HG03432 (cell line): Measurements from ENCODE around the gene NOS1.

ENCODE experiments used
- ATAC-seq: cut with Tn5 transposase; IDR thresholded peaks from one replicate; pipeline ENCODE4 v1.9.1; 2021; ENCODE audit warnings: mild to moderate bottlenecking, moderate library complexity; ENCODE audit not compliant: unreplicated experiment

Gene NOS1

DNA sequence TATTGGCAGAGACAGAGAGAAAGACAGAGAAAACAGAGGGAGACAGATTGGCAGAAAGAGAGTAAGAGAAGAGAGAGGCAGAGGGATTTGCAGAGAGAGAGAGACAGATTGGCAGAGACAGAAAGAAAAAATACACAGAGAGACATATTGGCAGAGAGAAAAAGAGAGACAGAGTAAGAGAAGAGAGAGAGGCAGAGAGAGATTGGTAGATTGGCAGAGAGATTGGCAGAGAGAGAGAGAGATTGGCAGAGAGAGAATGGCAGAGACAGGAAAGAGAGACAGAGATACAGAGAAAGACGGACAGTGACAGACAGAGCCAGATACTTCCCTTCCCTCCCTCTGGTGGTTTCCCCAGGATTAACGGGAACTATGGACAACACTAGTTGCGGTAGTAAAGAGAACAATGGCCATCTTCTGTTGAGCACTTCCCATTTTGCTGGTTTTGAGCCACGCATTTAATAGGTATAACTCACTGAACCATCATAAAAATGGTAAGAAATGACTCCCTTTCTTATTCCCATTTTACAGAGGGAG is 2.6 kb upstream of the NOS1 start:
- no peak for ATAC-seq

DNA sequence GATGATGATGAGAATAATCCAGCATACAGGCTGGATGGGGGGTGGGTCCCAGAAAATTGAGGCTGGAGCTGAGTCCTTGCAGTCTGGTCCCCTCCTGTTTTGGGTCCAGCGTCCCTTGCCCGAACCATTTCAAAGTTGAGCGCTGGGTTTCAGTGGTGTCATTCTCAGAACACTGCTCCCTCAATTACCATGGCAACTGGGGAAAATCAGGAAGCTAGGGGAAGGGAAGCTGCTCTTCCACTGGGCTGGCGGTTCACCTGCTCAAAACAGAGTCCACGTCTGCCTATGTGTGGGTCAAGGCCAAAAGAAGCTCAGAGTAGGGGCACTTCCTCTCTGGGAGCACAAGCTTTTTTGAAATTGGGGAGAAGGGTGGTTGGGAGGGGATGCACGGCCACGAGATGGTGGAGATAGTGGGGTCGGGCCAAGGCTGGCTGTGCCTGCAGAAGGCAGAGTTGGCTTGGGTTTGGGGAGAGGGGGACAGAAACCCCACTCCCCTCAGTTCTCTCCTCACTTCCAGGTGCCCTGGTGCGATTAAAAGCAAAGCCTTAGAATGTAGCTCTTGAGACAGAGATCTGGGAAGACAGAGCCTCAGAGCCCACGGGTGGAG is 1.7 kb upstream of the NOS1 start:
- ATAC-seq: no peak

DNA sequence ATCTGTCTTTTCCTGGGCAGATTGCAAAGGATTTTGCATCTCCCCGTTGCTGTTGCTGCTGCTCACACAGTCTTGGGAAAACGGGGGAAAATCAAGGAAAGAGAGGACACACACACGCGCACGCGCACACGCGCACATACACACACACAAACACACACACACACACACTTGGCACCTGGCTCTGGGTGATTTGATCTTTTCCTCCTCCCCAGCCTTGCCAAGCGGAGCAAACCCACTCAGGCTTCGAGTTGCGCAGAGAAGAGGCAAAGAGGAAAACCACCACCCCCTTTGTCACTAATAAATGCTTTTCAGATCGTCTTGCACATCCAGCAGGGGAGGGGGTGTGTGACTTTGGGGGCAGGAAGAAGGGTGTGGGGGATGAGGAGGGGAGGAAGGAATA is 965 bp upstream of the NOS1 start:
- no peak for ATAC-seq

DNA sequence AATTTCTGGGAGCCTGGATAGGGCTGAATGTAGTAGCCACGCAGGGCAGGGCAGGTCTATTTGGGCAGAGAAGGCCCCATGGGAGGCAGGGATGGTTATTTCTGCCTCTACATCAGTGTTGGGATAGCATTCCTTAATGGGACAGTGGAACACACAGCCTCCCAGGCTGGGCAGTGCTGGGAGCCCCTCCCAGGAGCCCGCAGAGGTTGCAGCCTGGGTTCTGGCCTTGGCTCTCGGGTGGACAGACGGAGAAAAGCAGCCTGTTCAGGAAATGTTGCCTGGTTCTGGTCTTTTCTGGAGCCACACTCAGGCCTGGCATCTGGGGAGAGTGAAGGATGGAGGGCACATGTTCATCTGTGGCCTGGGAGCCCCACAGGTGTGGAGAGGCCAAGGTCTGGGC is 479 bp upstream of the NOS1 start:
- ATAC-seq: no peak

DNA sequence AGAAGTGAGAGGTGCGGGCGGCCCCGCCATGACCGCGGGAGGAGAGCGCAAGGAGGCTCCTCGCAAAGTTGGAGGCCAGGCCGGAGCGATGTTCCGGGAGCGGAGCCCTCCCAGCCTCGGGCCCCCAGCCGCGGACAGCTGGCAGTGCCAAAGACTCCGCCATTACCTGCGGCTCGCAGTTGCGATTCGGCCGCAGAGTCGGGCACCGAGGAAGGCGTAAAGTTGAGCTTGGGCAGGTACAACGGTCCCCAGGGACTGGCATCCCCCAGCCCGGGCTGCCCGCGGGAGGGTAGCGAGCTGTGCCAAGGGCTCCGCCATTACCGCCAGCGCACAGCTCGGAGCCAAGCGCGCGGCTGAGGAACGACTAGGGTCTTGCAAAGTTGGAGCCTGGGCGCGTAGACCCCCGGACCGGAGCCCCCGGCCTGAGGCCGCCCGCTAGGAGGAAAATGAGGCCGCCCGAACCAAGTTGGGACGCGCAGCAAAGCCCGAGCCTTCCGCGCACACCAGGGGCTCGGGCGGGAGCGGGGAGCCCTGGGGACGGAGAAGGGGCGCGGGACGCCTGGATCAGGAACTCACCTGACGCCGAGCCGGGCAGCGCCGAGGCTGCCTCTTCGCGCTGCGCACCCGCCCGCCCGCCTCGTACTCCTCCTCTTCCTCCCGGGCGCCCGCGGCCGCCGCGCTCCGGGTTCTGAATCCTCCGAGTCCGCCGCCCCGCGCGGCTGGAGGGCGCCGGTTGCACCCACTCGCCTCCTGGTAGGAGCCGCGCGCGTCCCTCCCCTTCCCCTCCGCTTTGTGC is 677 bp downstream of the NOS1 start:
- ATAC-seq: no peak

DNA sequence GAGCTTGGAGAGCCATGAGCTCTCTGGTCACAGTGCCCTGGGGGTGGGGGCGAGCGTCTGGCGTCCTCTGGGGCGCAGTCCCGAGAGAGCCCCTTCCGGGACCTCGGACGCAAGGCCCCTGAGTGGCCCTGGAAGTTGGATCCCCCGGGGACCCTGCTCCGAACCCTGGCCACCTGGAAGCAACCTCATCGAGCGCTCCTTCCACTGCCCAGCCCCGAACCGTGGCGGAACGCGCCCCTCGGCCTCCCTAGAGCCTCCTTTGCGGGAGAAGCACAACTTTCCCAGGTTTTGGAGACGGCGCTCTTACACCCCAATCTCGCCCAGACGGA is 1.2 kb downstream of the NOS1 start:
- no peak for ATAC-seq

DNA sequence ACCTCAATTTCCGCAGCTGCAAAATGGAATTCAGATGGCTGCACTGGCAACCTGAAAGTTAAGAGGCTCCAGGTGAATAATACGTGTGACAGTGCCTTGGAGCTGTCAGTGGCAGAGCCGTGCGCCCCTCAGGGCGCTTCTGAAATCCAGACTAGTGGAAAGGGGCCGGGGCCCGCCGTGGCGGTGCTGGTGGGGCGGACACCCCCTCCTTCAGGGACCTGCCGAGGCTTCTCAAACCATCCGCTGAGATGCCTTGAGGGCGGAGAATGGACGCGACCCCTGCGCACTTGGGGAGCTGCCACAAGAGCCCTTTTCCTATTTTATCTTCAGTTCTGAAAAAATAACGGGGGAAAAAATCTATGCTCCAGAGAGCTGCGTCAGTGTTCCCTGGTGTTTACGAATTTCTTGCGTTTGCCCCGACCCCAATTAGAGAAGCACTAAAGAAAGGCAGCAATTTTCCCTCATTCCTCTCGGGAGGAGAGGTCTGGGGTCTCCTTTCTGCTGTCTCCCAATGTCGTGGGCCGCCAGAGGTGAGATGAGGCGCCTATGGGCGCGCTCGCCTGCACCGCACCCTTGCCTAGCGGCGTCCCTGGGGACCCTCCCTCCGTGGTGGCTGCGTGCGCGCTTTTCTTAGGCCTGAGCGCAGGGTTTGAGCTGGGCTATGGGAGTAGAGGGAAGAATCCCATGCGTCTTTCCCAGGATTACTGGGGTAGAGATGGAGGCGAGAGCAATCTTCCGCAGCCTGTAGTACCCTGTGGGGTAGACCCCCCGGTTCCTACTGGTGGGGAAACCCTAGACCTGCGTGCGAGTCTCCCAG is 2.2 kb downstream of the NOS1 start:
- ATAC-seq: no peak

DNA sequence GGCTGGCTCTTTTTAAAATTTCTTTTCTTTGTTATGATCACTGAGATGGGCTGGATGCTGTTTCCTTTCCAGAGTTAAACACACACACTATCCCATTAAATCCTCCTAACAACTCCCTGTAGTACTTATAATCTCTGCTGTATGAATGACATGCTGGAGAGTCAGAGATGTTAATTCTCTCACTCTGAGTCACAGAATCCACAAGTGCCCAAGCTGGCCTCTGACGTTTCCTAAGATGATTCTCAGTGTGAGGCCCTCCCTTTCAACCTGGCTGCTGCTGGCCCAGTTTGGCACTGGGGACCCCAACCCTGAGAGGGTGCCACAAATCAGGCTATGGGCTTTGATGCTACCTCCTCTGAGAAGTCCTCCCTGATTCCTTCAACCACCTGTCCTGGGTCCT is 5.4 kb downstream of the NOS1 start:
- ATAC-seq: no peak

DNA sequence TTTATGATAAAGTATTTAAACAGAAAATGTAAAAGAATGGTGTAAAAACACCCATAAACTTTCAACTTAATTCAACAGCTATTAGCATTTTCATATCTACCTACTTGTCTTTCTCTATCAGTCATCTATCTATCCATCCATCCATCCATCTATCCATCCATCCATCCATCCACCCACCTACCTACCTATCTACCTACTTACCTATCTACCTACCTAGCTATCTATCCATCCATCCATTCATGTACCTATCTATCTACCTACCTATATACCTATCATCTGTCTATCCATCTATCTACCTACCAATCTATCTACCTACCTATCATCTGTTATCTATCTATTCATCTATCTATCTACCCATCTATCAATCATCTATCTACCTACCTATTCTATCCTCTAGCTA is 8.5 kb downstream of the NOS1 start:
- no peak for ATAC-seq

DNA sequence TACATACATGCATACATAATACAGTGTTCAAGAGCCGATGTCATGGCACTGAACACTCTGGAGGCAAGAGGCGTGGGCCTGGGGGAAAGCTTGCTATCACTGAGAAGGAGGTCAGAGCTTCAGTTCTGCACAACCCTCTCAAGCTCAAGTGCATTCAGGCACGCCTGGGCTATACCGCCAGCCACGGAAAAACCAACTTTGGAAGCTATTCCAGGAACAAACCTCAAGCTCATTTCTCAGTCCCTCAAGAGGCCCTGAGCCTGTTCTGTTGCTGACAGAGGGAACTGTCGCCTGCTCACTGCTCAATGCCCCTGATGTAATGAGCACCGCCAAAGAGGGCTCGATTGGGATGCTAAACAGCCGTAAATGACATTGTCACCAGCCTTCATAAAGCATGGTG is 9.2 kb downstream of the NOS1 start:
- ATAC-seq: no peak

DNA sequence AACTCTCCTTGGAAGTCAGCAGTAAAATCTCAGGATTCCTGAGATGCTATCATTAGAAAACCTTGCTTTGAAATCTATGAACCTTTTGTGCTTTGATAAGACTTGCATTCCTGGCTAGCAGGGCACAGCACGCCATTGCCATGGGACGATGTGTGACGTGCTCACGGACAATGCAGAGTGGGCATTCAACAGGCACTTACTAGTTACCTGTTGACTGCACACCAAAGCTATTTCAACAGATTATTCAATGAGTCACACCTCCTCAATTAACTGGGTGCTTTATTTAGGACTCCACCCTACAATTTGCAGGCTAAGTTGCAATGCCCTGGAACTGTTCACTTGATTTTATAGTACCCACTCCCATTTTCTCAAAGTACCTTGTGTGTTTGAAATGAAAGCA is 11.3 kb downstream of the NOS1 start:
- no peak for ATAC-seq

DNA sequence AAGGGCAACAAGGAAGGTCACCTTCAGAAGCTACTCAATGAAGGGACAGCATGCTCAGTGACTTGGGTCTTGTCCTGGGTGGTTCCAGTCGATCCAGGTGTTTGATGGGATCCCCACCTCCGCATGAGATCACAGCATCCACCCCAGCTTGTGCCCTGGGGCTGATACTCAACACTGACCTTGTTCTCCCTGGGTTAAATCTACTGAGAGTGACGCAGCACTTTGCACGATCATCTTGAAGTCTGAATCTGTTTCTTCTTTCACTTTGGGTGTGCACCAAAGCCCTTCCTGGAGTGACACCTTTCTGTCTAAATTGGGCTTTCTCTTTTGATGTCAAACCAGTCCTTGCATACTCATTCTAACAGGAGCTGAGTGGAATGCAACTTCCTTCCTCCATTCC is 13.8 kb downstream of the NOS1 start:
- no peak for ATAC-seq

DNA sequence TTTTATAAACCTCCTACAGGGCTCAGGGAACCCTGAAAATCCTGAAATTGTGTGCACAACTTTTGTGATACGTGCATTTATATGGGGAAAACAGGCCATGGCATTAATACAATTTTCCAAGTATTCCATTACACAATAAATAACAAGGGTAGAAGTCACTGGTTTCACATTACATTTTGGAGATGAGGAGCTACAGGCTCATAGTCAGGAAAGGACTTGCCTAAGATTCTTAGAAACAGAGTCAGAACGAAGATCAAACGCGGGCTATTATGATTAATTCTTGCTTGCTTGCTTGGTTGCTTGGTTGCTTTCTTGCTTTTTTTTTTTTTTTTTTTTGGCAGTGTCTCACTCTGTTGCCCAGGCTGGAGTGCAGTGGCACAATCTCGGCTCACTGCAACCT is 16.7 kb downstream of the NOS1 start:
- ATAC-seq: no peak

DNA sequence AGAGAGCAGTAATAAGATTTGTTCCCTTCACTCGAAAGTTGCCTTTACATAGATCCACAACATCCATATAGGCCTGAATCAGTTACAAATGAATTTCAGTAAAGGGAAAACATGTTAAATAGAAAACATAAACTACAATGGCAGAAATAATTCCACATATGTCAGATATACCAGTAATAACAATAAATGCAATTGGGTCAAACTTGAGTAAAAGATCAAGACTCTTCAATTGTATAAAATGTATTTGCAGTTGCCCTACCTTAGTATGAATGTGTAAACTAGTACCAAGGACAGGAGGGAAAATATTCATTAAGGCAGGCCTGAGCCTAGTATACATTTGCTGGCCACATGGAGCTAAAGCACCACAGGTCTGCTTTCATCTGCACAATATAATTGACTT is 17.6 kb downstream of the NOS1 start:
- no peak for ATAC-seq

DNA sequence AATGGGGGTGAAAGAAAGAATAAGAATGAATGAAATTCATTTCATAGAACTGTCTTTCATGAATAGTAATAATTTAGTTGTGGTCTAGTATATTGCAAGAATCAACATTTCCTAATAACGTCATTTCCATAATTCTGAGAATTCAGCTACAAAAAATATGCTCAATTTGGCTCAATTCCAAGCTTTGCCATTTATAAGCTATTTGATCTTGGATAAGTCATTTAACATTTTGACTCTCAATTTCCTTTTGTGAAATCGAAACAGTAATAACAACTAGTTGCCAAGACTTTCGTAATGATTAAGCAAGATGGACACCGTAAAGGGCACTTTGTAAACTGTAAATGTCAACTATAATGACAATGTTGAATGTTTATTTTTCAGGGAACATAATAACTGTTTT is 18.1 kb downstream of the NOS1 start:
- ATAC-seq: no peak

DNA sequence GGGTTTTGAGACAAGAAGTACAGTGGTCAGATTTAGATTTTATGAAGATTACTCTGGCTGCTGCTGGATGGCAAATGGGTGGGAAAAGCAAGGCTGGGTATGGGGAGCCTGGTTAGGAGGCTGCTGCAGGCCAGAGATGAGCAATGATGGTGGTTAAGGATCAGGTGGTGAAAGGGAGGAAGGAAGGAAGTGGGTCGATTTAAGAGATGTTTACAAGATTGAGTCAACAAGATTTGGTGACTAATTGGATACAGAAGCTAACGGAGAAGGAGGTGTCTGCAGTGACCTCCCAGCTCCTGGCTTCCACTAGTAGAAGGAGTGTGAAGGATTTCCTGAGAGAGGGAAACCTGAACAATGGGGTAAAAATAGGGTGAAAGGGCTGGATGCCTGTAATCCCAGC is 18.7 kb downstream of the NOS1 start:
- ATAC-seq: no peak

DNA sequence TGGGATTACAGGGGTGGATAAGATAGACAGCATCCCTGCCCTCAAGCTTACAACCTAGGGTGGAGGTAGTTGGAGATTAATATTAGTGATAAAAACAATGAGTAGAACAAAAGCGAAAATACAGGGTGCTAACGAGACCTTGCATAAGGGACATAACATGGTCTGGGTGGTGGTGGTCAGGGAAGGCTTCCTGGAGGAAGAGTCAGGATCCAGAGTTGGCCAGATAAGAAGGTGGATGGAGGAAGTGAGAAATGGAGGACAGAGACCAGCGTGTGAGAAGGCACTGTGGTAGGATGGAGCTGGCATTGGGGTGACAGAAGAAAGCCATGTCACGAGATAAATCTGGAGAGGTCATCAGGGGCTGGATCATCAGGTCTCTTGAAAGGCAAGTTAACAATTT is 19.2 kb downstream of the NOS1 start:
- ATAC-seq: no peak

DNA sequence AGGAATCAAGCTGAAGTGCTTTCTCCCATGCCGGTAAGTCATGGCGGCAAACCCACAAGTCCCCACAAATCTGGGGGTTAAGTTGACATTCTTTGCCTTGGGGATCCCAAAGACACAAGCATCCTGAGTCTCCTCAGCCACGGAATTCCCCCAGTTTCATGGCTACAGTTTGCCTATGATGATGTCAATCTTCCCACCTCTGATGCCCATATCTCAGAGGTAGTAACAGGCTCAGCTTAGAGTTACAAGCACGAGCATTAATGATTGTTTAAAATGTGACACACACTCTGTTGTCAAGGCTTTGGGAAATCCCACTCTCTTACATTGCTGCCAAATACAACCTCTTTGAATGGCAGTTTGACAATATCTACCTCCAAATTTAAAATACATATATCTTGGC is 22.3 kb downstream of the NOS1 start:
- no peak for ATAC-seq

DNA sequence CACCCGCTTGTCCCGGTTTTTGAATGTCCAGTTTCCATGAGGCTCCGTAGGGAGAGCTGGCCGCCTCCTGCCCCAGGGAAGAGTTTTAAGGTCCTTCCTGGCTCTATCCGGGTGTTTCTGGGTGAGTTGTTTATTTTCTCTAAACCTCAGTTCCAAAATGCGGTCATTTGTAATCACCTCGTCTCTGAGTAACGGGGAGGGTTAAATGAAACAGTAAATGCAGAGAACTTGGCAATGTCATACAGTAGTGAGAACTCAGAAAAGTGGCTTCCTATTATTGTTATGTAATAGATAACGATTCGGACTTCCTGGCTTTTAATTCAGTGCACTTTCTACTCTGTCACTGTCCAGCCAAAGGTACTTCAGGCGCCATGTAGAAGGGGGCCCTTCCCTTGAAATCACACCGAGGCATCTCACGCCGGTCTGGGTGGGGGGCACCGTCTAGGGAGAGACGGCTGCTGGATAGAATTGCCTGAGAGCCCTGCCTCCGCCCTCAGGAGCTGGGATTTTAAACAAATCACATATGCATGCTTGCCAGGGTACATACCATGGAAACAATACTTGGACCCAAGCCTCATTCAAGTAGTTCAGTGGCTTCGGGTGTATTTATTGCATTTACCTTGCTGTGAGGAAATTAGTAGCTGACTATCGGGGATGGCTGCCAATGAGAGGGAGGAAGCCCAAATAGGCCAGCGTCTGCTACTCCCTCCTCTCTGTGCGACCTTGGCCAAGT is 26.4 kb downstream of the NOS1 start:
- ATAC-seq: no peak

DNA sequence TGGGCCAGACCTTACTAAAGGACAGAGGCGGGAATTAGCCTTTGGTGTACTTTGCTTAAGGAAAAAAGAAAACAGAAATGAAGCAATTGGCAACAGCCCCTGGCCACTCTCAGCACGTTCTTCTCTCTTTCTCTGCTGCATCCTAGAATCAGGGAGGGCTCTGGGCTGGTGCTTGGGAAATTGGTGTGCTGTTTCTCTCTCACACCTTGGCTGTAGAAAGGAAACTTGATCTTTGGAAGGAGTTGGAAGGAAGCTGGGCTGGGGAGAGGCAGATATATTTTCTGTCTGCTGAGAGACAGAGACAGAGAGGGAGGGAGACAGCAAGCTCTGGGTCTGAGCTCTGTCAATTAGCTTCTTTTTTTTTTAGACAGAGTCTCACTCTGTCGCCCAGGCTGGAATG is 27.4 kb downstream of the NOS1 start:
- no peak for ATAC-seq

DNA sequence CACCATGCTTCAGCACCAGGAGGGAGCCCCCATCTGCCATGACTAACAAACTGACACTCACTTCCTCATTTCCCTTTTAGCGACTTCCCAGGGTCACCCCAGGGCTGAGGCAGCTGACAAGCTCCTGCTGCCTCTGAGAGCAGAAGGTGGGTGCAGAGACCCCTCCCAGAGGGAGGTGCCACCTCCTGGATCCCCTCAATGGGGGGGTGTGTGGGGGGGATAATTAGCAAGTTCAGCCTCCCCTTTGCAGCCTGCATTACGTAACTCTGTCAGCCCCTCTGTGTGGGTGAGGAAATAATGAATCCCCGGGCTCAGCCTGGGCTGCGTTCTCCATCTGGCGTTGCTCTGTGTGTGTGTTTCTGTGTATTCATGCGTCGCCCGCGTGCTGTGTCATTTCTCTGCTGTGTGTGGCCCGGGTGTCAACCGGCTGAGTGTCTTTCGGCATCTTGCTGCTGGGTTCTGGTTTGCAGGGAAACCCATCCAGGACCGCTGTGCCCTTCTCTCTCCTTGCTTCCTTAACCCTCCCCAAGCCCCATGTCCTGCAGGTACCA is 28.0 kb downstream of the NOS1 start:
- no peak for ATAC-seq
